Fibroblast of mammary gland (primary cell): ENCODE data around the gene NRGN.
A peak's percentile ranks its signal among the peaks of the same experiment; 100 is the strongest.

Experiments used
- DNase-seq: peaks from one replicate; pipeline ENCODE4 v3.0.0-alpha.2; 2010; ENCODE audit warnings: low read depth
- H3K4me3 ChIP-seq: 2 replicates; pipeline ENCODE4 v1.5.1; 2011; ENCODE audit warnings: low read depth, mild to moderate bottlenecking, low read length, moderate library complexity; ENCODE audit not compliant: control insufficient read depth
- TF ChIP-seq, protein P1 (sequence below): conservative IDR thresholded peaks from 2 replicates; pipeline ENCODE4 v1.5.1; 2011; ENCODE audit warnings: low read depth, low read length, inconsistent platforms; ENCODE audit not compliant: control insufficient read depth, insufficient read depth

Gene NRGN

DNA sequence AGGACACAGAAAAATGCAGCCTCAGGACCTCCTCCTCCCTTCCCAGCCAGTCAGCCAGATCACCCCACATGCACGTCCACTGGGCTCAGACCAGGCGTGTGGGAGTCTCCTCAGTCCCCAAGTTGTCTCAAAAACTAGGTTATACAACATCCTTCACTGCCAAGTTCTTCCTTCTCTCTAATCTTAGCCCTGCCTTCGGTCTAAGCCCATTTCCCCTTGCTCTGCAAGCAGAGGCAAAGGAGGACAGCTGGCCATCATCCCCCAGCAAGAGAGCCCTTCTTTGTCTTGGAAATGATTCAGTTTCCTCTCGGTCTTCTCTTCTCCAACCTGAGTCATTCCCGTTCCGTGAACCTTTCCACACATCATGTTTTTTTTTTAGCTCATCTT lies 14.0 kb upstream of the NRGN start:
- TF ChIP-seq, protein P1, sequence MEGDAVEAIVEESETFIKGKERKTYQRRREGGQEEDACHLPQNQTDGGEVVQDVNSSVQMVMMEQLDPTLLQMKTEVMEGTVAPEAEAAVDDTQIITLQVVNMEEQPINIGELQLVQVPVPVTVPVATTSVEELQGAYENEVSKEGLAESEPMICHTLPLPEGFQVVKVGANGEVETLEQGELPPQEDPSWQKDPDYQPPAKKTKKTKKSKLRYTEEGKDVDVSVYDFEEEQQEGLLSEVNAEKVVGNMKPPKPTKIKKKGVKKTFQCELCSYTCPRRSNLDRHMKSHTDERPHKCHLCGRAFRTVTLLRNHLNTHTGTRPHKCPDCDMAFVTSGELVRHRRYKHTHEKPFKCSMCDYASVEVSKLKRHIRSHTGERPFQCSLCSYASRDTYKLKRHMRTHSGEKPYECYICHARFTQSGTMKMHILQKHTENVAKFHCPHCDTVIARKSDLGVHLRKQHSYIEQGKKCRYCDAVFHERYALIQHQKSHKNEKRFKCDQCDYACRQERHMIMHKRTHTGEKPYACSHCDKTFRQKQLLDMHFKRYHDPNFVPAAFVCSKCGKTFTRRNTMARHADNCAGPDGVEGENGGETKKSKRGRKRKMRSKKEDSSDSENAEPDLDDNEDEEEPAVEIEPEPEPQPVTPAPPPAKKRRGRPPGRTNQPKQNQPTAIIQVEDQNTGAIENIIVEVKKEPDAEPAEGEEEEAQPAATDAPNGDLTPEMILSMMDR: no peak
- DNase-seq: peak; percentile 70
- H3K4me3 ChIP-seq: no peak overlapping the region

GRCh38 chr11:124727474-124727873 lies 12.3 kb upstream of the NRGN start:
- no peak overlapping the region for H3K4me3 ChIP-seq
- no peak for DNase-seq
- TF ChIP-seq, protein P1: no peak

- TF ChIP-seq, protein P1: no peak
- no peak overlapping the region for H3K4me3 ChIP-seq
- DNase-seq: no peak
Observed at GRCh38 chr11:124728134-124728533, 11.6 kb upstream of the NRGN start.

GRCh38 chr11:124729571-124729970 lies 10.2 kb upstream of the NRGN start:
- no peak overlapping the region for H3K4me3 ChIP-seq
- TF ChIP-seq, protein P1: no peak

GRCh38 chr11:124732230-124732629 lies 7.5 kb upstream of the NRGN start:
- TF ChIP-seq, protein P1: no peak
- no peak overlapping the region for H3K4me3 ChIP-seq
- no peak for DNase-seq

More at GRCh38 chr11:124729571-124729970, 10.2 kb upstream of the NRGN start:
- no peak for DNase-seq

- TF ChIP-seq, protein P1: no peak
- no peak overlapping the region for H3K4me3 ChIP-seq
Observed at GRCh38 chr11:124736736-124737135, 3.0 kb upstream of the NRGN start.

More at GRCh38 chr11:124736736-124737135, 3.0 kb upstream of the NRGN start:
- DNase-seq: no peak
